GDM1 (cell line): Measurements from ENCODE around the gene PFDN4.

ENCODE experiments used
- DNase-seq: peaks from one replicate; lab custom pipeline; 2025; lab: John Stamatoyannopoulos, UW

PFDN4 gene

DNA sequence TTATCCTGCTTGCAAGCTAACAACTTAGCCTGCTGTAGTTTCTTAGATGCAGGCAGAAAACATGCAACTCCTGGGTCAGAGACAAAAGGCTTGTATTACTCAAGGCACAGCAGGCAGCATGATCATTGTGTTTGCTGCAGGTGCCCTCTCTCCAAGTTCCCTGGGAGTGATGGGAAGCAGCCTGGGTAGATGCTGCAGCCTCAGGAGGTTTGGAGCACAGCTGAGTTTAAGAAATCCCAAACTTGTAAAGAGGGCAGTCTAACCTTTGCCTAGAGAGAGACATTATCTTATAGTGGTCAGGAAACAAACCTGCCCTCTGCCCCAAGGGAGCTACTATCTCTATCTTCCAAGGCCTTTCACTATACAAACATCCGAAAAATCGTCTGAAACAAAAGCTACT, 61.1 kb downstream of the PFDN4 start:
- DNase-seq, result no peak
